ENCODE measurements around the gene CARMIL1.

The CARMIL1 gene

GRCh38 chr6:25485821-25486534, 206.8 kb downstream of the CARMIL1 start:
- DNase-seq: no peak

GRCh38 chr6:25486550-25486949, 207.4 kb downstream of the CARMIL1 start:
- no peak for DNase-seq

GRCh38 chr6:25487012-25487411, 207.8 kb downstream of the CARMIL1 start:
- no peak for DNase-seq

DNA sequence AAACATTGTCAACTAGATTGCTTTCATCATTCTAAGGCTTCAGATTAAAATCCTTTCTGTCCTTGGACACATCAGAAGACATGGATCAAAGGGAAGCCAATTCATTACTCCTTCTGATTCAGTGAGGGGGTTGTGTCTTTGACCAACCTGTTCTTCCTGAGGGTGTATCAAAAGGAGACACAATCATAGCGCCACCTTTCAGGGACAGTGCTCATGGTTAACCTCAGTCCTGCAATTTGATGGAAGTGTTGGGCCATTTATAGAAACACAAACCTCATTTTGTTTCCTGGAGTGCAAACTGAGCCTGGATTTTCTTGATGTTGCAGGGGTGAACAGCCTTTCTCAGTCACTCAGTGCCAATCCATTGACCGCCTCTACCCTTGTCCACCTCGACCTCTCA, 209.0 kb downstream of the CARMIL1 start:
- DNase-seq: no peak

GRCh38 chr6:25489399-25489798, 210.2 kb downstream of the CARMIL1 start:
- DNase-seq: no peak

- DNase-seq: peak; percentile 60
Measured at GRCh38 chr6:25490018-25490801, 211.0 kb downstream of the CARMIL1 start.

DNA sequence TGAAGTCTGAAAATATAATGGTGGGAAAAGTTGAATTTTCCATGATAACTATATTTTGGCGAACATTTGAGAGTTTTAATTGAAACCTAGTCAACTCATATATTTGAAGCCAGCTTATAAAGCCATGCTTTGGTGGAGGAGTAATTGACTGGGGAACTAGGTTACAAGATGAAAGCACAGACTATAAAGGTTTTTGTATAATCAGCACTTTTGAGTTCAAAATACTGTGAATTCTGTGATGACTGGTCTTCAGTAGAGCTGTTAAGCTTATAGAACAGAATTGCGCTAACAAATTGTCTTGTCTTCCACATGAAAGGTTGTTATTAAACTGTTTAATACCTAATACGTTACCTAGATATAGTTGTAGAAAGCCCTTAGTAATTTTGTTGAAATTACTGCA, 213.8 kb downstream of the CARMIL1 start:
- no peak for DNase-seq

- no peak for DNase-seq
Measured at GRCh38 chr6:25494469-25494868, 215.3 kb downstream of the CARMIL1 start.

- no peak for DNase-seq
Measured at GRCh38 chr6:25497383-25498040, 218.3 kb downstream of the CARMIL1 start.

DNA sequence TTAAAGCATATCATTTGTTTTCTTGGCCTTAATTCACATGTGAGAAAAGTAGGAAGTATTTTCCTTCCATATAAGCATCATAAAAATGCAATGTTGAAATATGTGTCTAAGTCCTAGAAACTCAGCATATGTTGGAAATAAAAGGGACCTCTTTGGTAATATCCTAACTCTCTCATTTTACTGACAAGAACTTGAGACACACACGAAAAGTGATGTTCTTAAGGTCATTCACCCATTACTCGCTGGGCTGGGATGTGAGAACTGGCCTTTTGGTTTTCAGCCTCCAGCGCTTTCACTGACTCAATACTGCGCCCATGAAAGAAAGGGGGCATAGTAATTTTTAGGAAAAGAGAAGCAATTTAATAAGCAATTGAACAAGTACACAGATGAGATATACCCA, 219.3 kb downstream of the CARMIL1 start:
- DNase-seq: no peak

- DNase-seq: no peak
Measured at GRCh38 chr6:25499615-25500235, 220.6 kb downstream of the CARMIL1 start.

DNA sequence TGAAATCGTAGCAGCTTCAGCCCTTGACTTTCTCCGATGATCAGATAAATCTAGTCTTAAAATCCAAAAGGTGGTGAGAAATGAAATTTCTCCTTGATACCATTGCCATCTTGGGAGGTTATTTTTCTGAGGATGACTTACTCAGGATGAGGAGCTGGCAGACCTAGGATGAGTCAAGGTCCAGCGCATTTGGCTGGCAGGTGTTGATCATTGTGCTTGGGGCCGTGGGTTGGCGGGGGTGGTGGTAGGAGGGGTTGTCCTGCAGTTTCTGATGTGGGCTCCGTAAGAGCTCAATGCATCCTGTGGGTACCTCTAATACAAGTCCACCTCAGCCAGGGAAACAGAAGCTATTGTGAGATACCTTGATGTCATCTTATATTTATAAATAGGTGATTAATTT, 224.5 kb downstream of the CARMIL1 start:
- DNase-seq: no peak

- no peak for DNase-seq
Measured at GRCh38 chr6:25504661-25505060, 225.5 kb downstream of the CARMIL1 start.

- DNase-seq: no peak
Measured at GRCh38 chr6:25506020-25506419, 226.8 kb downstream of the CARMIL1 start.

DNA sequence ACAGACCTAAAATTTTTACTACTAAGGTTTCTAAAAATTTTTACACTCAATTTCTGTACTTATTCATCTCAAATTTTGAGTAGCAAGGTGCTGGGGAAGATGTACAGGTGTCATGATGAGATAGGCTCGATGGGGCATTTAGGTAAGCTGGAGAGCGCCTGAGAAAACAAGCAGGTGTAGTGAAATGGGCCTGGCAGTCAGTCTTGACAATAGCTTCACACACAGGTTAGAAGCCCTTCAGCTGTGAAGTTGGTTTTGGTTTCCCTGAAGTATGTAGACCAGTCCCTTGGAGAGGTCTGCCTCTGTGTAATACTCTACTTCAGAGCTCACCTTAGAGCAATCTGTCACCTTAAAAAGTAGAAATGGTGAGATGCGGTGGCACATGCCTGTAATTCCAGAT, 228.9 kb downstream of the CARMIL1 start:
- no peak for DNase-seq

GRCh38 chr6:25511376-25511775, 232.2 kb downstream of the CARMIL1 start:
- no peak for DNase-seq

DNA sequence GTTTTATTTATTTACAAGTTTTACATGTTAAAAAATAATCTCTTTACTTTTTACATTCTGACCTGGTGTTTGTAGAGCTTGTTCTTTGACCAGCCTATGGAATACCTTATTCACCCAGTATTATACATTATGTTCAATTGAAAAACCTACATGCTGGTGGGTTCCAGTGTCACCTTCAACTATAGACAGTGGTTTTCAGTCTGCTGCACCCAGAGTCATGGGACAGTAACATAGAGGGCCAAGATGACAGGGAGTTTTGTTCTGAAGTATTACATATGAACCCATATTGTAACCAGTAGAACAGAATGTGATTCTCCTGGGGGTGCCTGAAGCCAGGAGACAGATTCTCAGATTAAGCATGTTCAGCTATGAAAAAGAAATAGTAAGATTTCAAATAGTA, 233.4 kb downstream of the CARMIL1 start:
- no peak for DNase-seq

DNA sequence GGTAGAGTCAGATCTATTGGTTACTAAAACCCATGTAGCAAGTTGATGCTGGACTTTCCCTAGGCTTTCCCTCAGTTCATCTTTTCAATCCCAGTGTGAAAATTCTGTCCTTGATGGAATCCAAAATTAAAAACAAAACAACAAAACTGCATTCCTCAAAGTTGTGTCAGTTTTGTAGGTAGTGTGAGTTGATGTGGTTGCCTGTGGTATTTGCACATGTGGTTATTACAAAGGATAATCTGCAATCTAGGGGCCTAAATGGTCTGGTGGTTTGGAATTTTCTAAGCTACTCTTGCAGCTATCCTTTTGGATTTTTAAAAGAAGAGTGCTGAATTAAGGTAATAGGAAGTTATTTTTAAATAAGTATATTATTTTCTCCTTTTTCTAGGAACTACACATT, 240.7 kb downstream of the CARMIL1 start:
- DNase-seq: no peak

DNA sequence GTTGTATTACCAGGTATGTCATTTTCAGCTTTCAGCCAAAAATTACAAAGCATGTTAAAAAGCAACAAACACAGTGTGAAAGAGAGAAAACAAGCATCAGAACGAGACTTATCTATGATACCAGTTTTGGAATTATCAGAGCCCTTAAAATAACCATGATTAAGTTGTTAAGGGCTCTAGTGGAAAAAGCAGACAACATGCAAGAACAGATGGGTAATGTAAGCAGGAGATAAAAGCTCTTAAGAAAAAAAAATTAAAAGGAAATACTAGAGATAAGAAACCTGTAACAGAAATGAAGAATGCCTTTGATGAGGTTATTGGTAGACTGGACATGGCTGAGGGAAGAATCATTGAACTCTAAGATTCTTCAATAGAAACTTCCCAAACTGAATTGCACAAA, 245.4 kb downstream of the CARMIL1 start:
- no peak for DNase-seq

- DNase-seq: no peak
Measured at GRCh38 chr6:25525078-25525477, 245.9 kb downstream of the CARMIL1 start.

- no peak for DNase-seq
Measured at GRCh38 chr6:25534942-25535631, 255.9 kb downstream of the CARMIL1 start.

- DNase-seq: no peak
Measured at GRCh38 chr6:25535632-25536225, 256.6 kb downstream of the CARMIL1 start.
